ENCODE data around the gene KPNA6. TPM values are rescaled to one million over a fixed set of nuclear protein-coding genes. Genes with fewer than 3 reads are reported as not detected.
"Not testable (repeated sequence)": the region's sequence is repeated elsewhere in the genome, so short reads cannot be mapped to it uniquely, and the experiment has no call there.

The KPNA6 gene
- total and polyA plus RNA-seq, 7 experiments from 2014 or later = 19.5 to 63.7 (median 48.4) TPM

GRCh38 chr1:32126770-32127169 is 18.9 kb downstream of the KPNA6 start:
- Histone ChIP-seq H3K4me3 (ENCODE audit: low read length) (no peak overlapping the region), H3K27me3 (ENCODE audit: control insufficient read depth in 2 of 2, insufficient read depth in 2 of 2, low read length in 2 of 2) (no peaks in the 10 kb centered on the region), H3K27ac (ENCODE audit: low read depth, low read length) (no peak overlapping the region), H3K36me3 (ENCODE audit: control insufficient read depth in 2 of 3, insufficient read depth in 3 of 3, low read length in 3 of 3) (no peaks in the 10 kb centered on the region), H3K9me3 (ENCODE audit: control insufficient read depth in 2 of 3, low read length in 3 of 3) (no peaks in the 10 kb centered on the region), H3K4me1 (ENCODE audit: control insufficient read depth in 2 of 2, insufficient read depth in 2 of 2, low read length in 2 of 2) (peaks cover 16 to 21% of the 10 kb centered on the region in 2 donors)
- ATAC-seq = no peak
- no peak for DNase-seq
- POLR2A ChIA-PET = no interaction called here
- peak overlapping the region in 2 of 10 donors; percentile 11 to 35 for H3K4me3 Mint-ChIP-seq
- peaks cover 37 to 69% (median 63%) of the 10 kb centered on the region in 7 donors for H3K4me1 Mint-ChIP-seq
- peaks cover 0 to 12% (median 0%) of the 10 kb centered on the region in 5 donors for H3K36me3 Mint-ChIP-seq
- H3K27ac Mint-ChIP-seq = peak overlapping the region in 1 of 9 donors; percentile 53
- intact Hi-C loops (cut with micrococcal nuclease) = no loop called here
- CTCF ChIA-PET = no interaction called here
- no peaks in the 10 kb centered on the region for H3K27me3 Mint-ChIP-seq
- no peaks in the 10 kb centered on the region for H3K9me3 Mint-ChIP-seq

- Mint-ChIP-seq H3K9me3 (peaks cover 0 to 2% (median 0%) of the 10 kb centered on the region in 11 donors), H3K27ac (peak overlapping the region in 6 of 9 donors; percentile 2 to 62 (median 36)), H3K36me3 (peaks cover 0 to 8% (median 0%) of the 10 kb centered on the region in 5 donors), H3K4me3 (peak overlapping the region in 4 of 10 donors; percentile 6 to 42 (median 33)), H3K27me3 (no peaks in the 10 kb centered on the region), H3K4me1 (peaks cover 32 to 60% (median 55%) of the 10 kb centered on the region in 7 donors)
- intact Hi-C loops (cut with micrococcal nuclease) = no loop called here
- no peaks in the 10 kb centered on the region for H3K27me3 ChIP-seq (ENCODE audit: control insufficient read depth in 2 of 2, insufficient read depth in 2 of 2, low read length in 2 of 2)
- H3K4me3 ChIP-seq (ENCODE audit: low read length) = no peak overlapping the region
- H3K4me1 ChIP-seq (ENCODE audit: control insufficient read depth in 2 of 2, insufficient read depth in 2 of 2, low read length in 2 of 2) = peaks cover 12 to 16% of the 10 kb centered on the region in 2 donors
- H3K36me3 ChIP-seq (ENCODE audit: control insufficient read depth in 2 of 3, insufficient read depth in 3 of 3, low read length in 3 of 3) = no peaks in the 10 kb centered on the region
- DNase-seq (no peak), ATAC-seq (no peak)
- H3K9me3 ChIP-seq (ENCODE audit: control insufficient read depth in 2 of 3, low read length in 3 of 3) = no peaks in the 10 kb centered on the region
- ChIA-PET POLR2A (interaction anchor here (0.7 to 1.0 kb wide), 2 partner anchors 17 to 19 kb away, joined by 3 to 4 read pairs; partner anchors contain the start of gene KPNA6), CTCF (no interaction called here)
- H3K27ac ChIP-seq (ENCODE audit: low read depth, low read length) = peak overlapping the region; percentile 1
Observed at GRCh38 chr1:32127409-32128198, 19.7 kb downstream of the KPNA6 start.

- POLR2A ChIA-PET = interaction anchor here (0.7 to 1.0 kb wide), 3 partner anchors 18 to 56 kb away, joined by 3 to 4 read pairs (median 3); partner anchors contain the start of gene KPNA6
- no peak for ATAC-seq
- H3K4me1 Mint-ChIP-seq = peaks cover 24 to 52% (median 50%) of the 10 kb centered on the region in 7 donors
- no peaks in the 10 kb centered on the region for H3K9me3 ChIP-seq (ENCODE audit: control insufficient read depth in 2 of 3, low read length in 3 of 3)
- peaks cover 0 to 5% (median 0%) of the 10 kb centered on the region in 3 experiments for H3K36me3 ChIP-seq (ENCODE audit: control insufficient read depth in 2 of 3, insufficient read depth in 3 of 3, low read length in 3 of 3)
- no peak overlapping the region for H3K4me3 ChIP-seq (ENCODE audit: low read length)
- no peak overlapping the region for H3K27ac ChIP-seq (ENCODE audit: low read depth, low read length)
- H3K4me3 Mint-ChIP-seq = peak overlapping the region in 1 of 10 donors; percentile 31
- peaks cover 11 to 16% of the 10 kb centered on the region in 2 donors for H3K4me1 ChIP-seq (ENCODE audit: control insufficient read depth in 2 of 2, insufficient read depth in 2 of 2, low read length in 2 of 2)
- CTCF ChIA-PET = interaction anchor here (0.6 kb wide), 1 partner anchor 62 kb away, joined by 3 read pairs; no protein-coding TSS in a partner anchor
- intact Hi-C loops (cut with micrococcal nuclease) = no loop called here
- no peaks in the 10 kb centered on the region for H3K27me3 ChIP-seq (ENCODE audit: control insufficient read depth in 2 of 2, insufficient read depth in 2 of 2, low read length in 2 of 2)
- H3K36me3 Mint-ChIP-seq = peaks cover 0 to 8% (median 0%) of the 10 kb centered on the region in 5 donors
- peak overlapping the region in 2 of 9 donors; percentile 5 to 20 for H3K27ac Mint-ChIP-seq
- H3K9me3 Mint-ChIP-seq = peaks cover 0 to 2% (median 0%) of the 10 kb centered on the region in 11 donors
- DNase-seq = no peak
- H3K27me3 Mint-ChIP-seq = no peaks in the 10 kb centered on the region
Observed at GRCh38 chr1:32128479-32128878, 20.6 kb downstream of the KPNA6 start.

GRCh38 chr1:32128964-32129363 is 21.1 kb downstream of the KPNA6 start:
- ATAC-seq = no peak
- Mint-ChIP-seq H3K36me3 (peaks cover 0 to 8% (median 0%) of the 10 kb centered on the region in 5 donors), H3K27ac (peak overlapping the region in 1 of 9 donors; percentile 70), H3K27me3 (no peaks in the 10 kb centered on the region), H3K4me1 (peaks cover 24 to 53% (median 50%) of the 10 kb centered on the region in 7 donors), H3K4me3 (peak overlapping the region in 1 of 10 donors; percentile 32), H3K9me3 (peaks cover 0 to 2% (median 0%) of the 10 kb centered on the region in 11 donors)
- peaks cover 0 to 5% (median 0%) of the 10 kb centered on the region in 3 experiments for H3K36me3 ChIP-seq (ENCODE audit: control insufficient read depth in 2 of 3, insufficient read depth in 3 of 3, low read length in 3 of 3)
- H3K27me3 ChIP-seq (ENCODE audit: control insufficient read depth in 2 of 2, insufficient read depth in 2 of 2, low read length in 2 of 2) = no peaks in the 10 kb centered on the region
- ChIA-PET POLR2A (interaction anchor here (0.6 to 0.7 kb wide), 2 partner anchors 55 to 115 kb away, joined by 3 read pairs; no protein-coding TSS in a partner anchor), CTCF (interaction anchor here (0.5 to 0.6 kb wide), 2 partner anchors 25 to 62 kb away, joined by 3 to 4 read pairs; no protein-coding TSS in a partner anchor)
- DNase-seq = no peak
- H3K9me3 ChIP-seq (ENCODE audit: control insufficient read depth in 2 of 3, low read length in 3 of 3) = no peaks in the 10 kb centered on the region
- H3K4me3 ChIP-seq (ENCODE audit: low read length) = no peak overlapping the region
- H3K4me1 ChIP-seq (ENCODE audit: control insufficient read depth in 2 of 2, insufficient read depth in 2 of 2, low read length in 2 of 2) = peaks cover 11 to 16% of the 10 kb centered on the region in 2 donors
- intact Hi-C loops (cut with micrococcal nuclease) = no loop called here
- H3K27ac ChIP-seq (ENCODE audit: low read depth, low read length) = no peak overlapping the region

- H3K9me3 ChIP-seq (ENCODE audit: control insufficient read depth in 2 of 3, low read length in 3 of 3); CTCF ChIA-PET; H3K9me3 Mint-ChIP-seq; H3K4me3 Mint-ChIP-seq; H3K27ac Mint-ChIP-seq; H3K27ac ChIP-seq (ENCODE audit: low read depth, low read length); intact Hi-C loops (cut with micrococcal nuclease); ATAC-seq; H3K27me3 ChIP-seq (ENCODE audit: control insufficient read depth in 2 of 2, insufficient read depth in 2 of 2, low read length in 2 of 2); H3K4me3 ChIP-seq (ENCODE audit: low read length); H3K27me3 Mint-ChIP-seq; DNase-seq; H3K4me1 ChIP-seq (ENCODE audit: control insufficient read depth in 2 of 2, insufficient read depth in 2 of 2, low read length in 2 of 2): not testable (repeated sequence)
- Mint-ChIP-seq H3K4me1 (peaks cover 21 to 52% (median 45%) of the 10 kb centered on the region in 7 donors), H3K36me3 (peaks cover 0 to 14% (median 10%) of the 10 kb centered on the region in 5 donors)
- POLR2A ChIA-PET = interaction anchor here (0.6 kb wide), 1 partner anchor 231 kb away, joined by 4 read pairs; no protein-coding TSS in a partner anchor
- peaks cover 0 to 15% (median 0%) of the 10 kb centered on the region in 3 experiments for H3K36me3 ChIP-seq (ENCODE audit: control insufficient read depth in 2 of 3, insufficient read depth in 3 of 3, low read length in 3 of 3)
Observed at GRCh38 chr1:32133950-32134280, 26.1 kb downstream of the KPNA6 start.

- Histone ChIP-seq H3K4me3 (ENCODE audit: low read length) (no peak overlapping the region), H3K36me3 (ENCODE audit: control insufficient read depth in 2 of 3, insufficient read depth in 3 of 3, low read length in 3 of 3) (peaks cover 0 to 15% (median 0%) of the 10 kb centered on the region in 3 experiments), H3K27ac (ENCODE audit: low read depth, low read length) (no peak overlapping the region), H3K9me3 (ENCODE audit: control insufficient read depth in 2 of 3, low read length in 3 of 3) (no peaks in the 10 kb centered on the region), H3K27me3 (ENCODE audit: control insufficient read depth in 2 of 2, insufficient read depth in 2 of 2, low read length in 2 of 2) (no peaks in the 10 kb centered on the region), H3K4me1 (ENCODE audit: control insufficient read depth in 2 of 2, insufficient read depth in 2 of 2, low read length in 2 of 2) (peaks cover 13% of the 10 kb centered on the region in 2 donors)
- POLR2A ChIA-PET = interaction anchor here (0.6 kb wide), 1 partner anchor 16 kb away, joined by 6 read pairs; no protein-coding TSS in a partner anchor
- no peak for DNase-seq
- H3K4me1 Mint-ChIP-seq = peaks cover 29 to 68% (median 59%) of the 10 kb centered on the region in 7 donors
- intact Hi-C loops (cut with micrococcal nuclease) = no loop called here
- H3K27ac Mint-ChIP-seq = peak overlapping the region in 2 of 9 donors; percentile 7 to 19
- CTCF ChIA-PET = no interaction called here
- no peaks in the 10 kb centered on the region for H3K27me3 Mint-ChIP-seq
- peaks cover 0 to 2% (median 0%) of the 10 kb centered on the region in 11 donors for H3K9me3 Mint-ChIP-seq
- peak overlapping the region in 1 of 10 donors; percentile 43 for H3K4me3 Mint-ChIP-seq
- no peak for ATAC-seq
- peaks cover 0 to 17% (median 10%) of the 10 kb centered on the region in 5 donors for H3K36me3 Mint-ChIP-seq
Observed at GRCh38 chr1:32137111-32137510, 29.3 kb downstream of the KPNA6 start.
